Dedifferentiated amniotic fluid mesenchymal stem cell (primary cell): ENCODE results near the gene SMCP.

ENCODE experiments used
- DNase-seq: peaks from one replicate; pipeline ENCODE4 v3.0.0-alpha.2; 2016; ENCODE audit errors: extremely low spot score

SMCP gene

GRCh38 chr1:152878042-152878441 is at the start of gene SMCP:
Gene SMCP (plus strand): TSS chr1:152878322. CDS start chr1:152884423, 6,101 bp downstream.
- no peak for DNase-seq

GRCh38 chr1:152836870-152837269 is 41.3 kb upstream of the SMCP start:
- DNase-seq, result no peak

- no peak for DNase-seq
These were observed 35.6 kb upstream of the SMCP start, which contains the start of gene LCE6A for GRCh38 chr1:152842556-152842955. Gene LCE6A (plus strand): TSS chr1:152842856. CDS start chr1:152843521, 665 bp downstream.

- no peak for DNase-seq
These were observed 22.5 kb upstream of the SMCP start for GRCh38 chr1:152855661-152856060.

- DNase-seq, result no peak
These were observed 20.1 kb upstream of the SMCP start for GRCh38 chr1:152858062-152858461.

- DNase-seq, result no peak
These were observed 18.4 kb upstream of the SMCP start, which contains the start of gene LCE7A for GRCh38 chr1:152859696-152860095. Gene LCE7A (plus strand): TSS chr1:152859996. CDS start chr1:152860698, 702 bp downstream.

- no peak for DNase-seq
These were observed 18.0 kb upstream of the SMCP start for GRCh38 chr1:152860129-152860528.

GRCh38 chr1:152861374-152861773 is 16.7 kb upstream of the SMCP start:
- no peak for DNase-seq

- DNase-seq, result no peak
These were observed 13.7 kb upstream of the SMCP start for GRCh38 chr1:152864443-152864842.

- DNase-seq, result no peak
These were observed 11.8 kb upstream of the SMCP start for GRCh38 chr1:152866321-152866720.

- DNase-seq, result peak; percentile 36
These were observed 8.2 kb upstream of the SMCP start for GRCh38 chr1:152869808-152870419.

- DNase-seq, result no peak
These were observed 7.0 kb upstream of the SMCP start for GRCh38 chr1:152870831-152871730.

GRCh38 chr1:152871731-152872126 is 6.4 kb upstream of the SMCP start:
- DNase-seq, result no peak

- DNase-seq, result no peak
These were observed 4.6 kb upstream of the SMCP start for GRCh38 chr1:152873495-152873894.

- no peak for DNase-seq
These were observed 1.3 kb upstream of the SMCP start for GRCh38 chr1:152876827-152877226.

GRCh38 chr1:152879559-152880198 is 1.6 kb downstream of the SMCP start:
- DNase-seq, result no peak

- DNase-seq, result no peak
These were observed 2.2 kb downstream of the SMCP start for GRCh38 chr1:152880316-152880715.

GRCh38 chr1:152880907-152881306 is 2.8 kb downstream of the SMCP start:
- no peak for DNase-seq

GRCh38 chr1:152884085-152884484 is 6.0 kb downstream of the SMCP start:
- no peak for DNase-seq

- DNase-seq, result no peak
These were observed 6.4 kb downstream of the SMCP start for GRCh38 chr1:152884506-152884905.

GRCh38 chr1:152884966-152885624 is 7.0 kb downstream of the SMCP start:
- DNase-seq, result no peak

GRCh38 chr1:152886085-152886484 is 8.0 kb downstream of the SMCP start:
- no peak for DNase-seq
